Measurements from ENCODE around the gene HM13. TPM values are rescaled to one million over a fixed set of nuclear protein-coding genes. Genes with fewer than 3 reads are reported as not detected.

Gene HM13
- total and polyA plus RNA-seq, 2 of the 4 experiments (the other 2 are of a cell fraction), result 53.2 to 203 TPM

DNA sequence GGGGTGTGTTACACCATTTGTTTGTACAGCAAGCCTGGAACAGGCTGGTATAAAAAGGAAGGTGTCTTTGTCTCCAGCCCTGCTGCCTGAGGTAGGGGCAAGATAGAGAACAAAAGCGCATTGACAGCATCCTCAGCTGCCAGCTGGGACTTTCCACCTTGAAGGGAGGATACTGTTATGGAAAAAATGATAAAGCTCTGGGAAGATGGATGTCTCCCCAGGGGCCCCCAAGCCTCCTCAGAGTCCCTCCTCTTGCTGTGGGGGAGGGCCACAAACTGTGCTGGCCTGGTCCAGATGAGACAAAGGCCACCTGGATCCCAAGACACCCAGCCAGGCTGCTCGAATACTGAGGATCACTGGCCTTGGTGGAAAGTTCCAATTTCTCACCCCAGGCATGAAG lies 26.1 kb upstream of the HM13 start:
- CTCF ChIA-PET, result interaction anchor here (0.8 kb wide), 1 partner anchor 15 kb away, joined by 3 read pairs; no protein-coding TSS in a partner anchor
- Histone ChIP-seq H4K91ac (ENCODE audit: insufficient read depth, low read depth, low read length) (no peak overlapping the region), H3K79me1 (ENCODE audit: low read depth in 1 of 2, low read length in 2 of 2) (no peaks in the 10 kb centered on the region), H3K4me3 (ENCODE audit: insufficient read depth, low read depth, low read length) (no peak overlapping the region), H2BK120ac (ENCODE audit: low read depth, low read length) (no peak overlapping the region), H4K8ac (ENCODE audit: low read depth in 2 of 2, low read length in 2 of 2) (no peak overlapping the region), H3K56ac (ENCODE audit: extremely low read depth, insufficient read depth, low read length) (no peak overlapping the region), H3K4me1 (ENCODE audit: control insufficient read depth, insufficient read depth, low read length) (no peaks in the 10 kb centered on the region), H2BK15ac (ENCODE audit: low read depth, low read length) (no peak overlapping the region), H3K9me1 (ENCODE audit: insufficient read depth, low read length) (no peaks in the 10 kb centered on the region), H3K14ac (replicated peaks; ENCODE audit: low read depth, low read length) (no peak overlapping the region), H2BK5ac (ENCODE audit: low read depth, low read length, poor library complexity, severe bottlenecking) (no peak overlapping the region), H3K9ac (ENCODE audit: low read depth, low read length) (no peak overlapping the region), H3K18ac (ENCODE audit: low read depth, low read length) (no peak overlapping the region), H3K36me3 (ENCODE audit: control insufficient read depth, insufficient read depth, low read length) (no peaks in the 10 kb centered on the region), H2AK9ac (replicated peaks; ENCODE audit: low read depth, low read length, poor library complexity) (no peak overlapping the region), H2AFZ (replicated peaks; ENCODE audit: low read length, poor library complexity) (no peak overlapping the region), H2BK20ac (ENCODE audit: low read depth, low read length) (no peak overlapping the region), H4K20me1 (ENCODE audit: insufficient read depth, low read length) (no peaks in the 10 kb centered on the region), H3K23ac (ENCODE audit: low read depth, low read length) (no peak overlapping the region), H2AK5ac (ENCODE audit: low read depth, low read length) (no peak overlapping the region), H3K27me3 (ENCODE audit: control insufficient read depth, insufficient read depth, low read length) (peaks cover 10% of the 10 kb centered on the region), H3K4ac (ENCODE audit: low read depth, low read length) (no peak overlapping the region), H3K4me2 (ENCODE audit: low read depth, low read length) (no peak overlapping the region), H3K9me3 (ENCODE audit: control insufficient read depth, insufficient read depth, low read length) (no peaks in the 10 kb centered on the region), H4K5ac (ENCODE audit: low read depth, low read length) (no peak overlapping the region), H3K27ac (ENCODE audit: insufficient read depth, low read length) (no peak overlapping the region)
- no peak for TF ChIP-seq SMC3 (IDR thresholded peaks at IDR 0.05; ENCODE audit: low read depth, low read length)
- TF ChIP-seq, protein P1, sequence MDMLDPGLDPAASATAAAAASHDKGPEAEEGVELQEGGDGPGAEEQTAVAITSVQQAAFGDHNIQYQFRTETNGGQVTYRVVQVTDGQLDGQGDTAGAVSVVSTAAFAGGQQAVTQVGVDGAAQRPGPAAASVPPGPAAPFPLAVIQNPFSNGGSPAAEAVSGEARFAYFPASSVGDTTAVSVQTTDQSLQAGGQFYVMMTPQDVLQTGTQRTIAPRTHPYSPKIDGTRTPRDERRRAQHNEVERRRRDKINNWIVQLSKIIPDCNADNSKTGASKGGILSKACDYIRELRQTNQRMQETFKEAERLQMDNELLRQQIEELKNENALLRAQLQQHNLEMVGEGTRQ (IDR thresholded peaks at IDR 0.05; ENCODE audit: low read depth, low read length), result no peak
- TF ChIP-seq MXI1 (IDR thresholded peaks at IDR 0.05; ENCODE audit: borderline replicate concordance, low read depth, low read length), result no peak
- TF ChIP-seq, protein P2, sequence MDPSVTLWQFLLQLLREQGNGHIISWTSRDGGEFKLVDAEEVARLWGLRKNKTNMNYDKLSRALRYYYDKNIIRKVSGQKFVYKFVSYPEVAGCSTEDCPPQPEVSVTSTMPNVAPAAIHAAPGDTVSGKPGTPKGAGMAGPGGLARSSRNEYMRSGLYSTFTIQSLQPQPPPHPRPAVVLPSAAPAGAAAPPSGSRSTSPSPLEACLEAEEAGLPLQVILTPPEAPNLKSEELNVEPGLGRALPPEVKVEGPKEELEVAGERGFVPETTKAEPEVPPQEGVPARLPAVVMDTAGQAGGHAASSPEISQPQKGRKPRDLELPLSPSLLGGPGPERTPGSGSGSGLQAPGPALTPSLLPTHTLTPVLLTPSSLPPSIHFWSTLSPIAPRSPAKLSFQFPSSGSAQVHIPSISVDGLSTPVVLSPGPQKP (IDR thresholded peaks at IDR 0.05; ENCODE audit: borderline replicate concordance, low read depth, low read length), result no peak
- TF ChIP-seq RAD21 (IDR thresholded peaks at IDR 0.05; ENCODE audit: low read length), result no peak
- TF ChIP-seq BHLHE40 (IDR thresholded peaks at IDR 0.05; ENCODE audit: low read depth, low read length), result no peak
- no peak for TF ChIP-seq POLR2A (IDR thresholded peaks at IDR 0.05; ENCODE audit: low read depth, low read length)
- TF ChIP-seq, protein P3, sequence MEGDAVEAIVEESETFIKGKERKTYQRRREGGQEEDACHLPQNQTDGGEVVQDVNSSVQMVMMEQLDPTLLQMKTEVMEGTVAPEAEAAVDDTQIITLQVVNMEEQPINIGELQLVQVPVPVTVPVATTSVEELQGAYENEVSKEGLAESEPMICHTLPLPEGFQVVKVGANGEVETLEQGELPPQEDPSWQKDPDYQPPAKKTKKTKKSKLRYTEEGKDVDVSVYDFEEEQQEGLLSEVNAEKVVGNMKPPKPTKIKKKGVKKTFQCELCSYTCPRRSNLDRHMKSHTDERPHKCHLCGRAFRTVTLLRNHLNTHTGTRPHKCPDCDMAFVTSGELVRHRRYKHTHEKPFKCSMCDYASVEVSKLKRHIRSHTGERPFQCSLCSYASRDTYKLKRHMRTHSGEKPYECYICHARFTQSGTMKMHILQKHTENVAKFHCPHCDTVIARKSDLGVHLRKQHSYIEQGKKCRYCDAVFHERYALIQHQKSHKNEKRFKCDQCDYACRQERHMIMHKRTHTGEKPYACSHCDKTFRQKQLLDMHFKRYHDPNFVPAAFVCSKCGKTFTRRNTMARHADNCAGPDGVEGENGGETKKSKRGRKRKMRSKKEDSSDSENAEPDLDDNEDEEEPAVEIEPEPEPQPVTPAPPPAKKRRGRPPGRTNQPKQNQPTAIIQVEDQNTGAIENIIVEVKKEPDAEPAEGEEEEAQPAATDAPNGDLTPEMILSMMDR (conservative IDR thresholded peaks at IDR 0.05; ENCODE audit: low read depth, low read length), result no peak
- BruUV-seq (replicated peaks), result no TSS peak
- POLR2A ChIA-PET (ENCODE audit: unreplicated experiment), result no interaction called here
- dilution Hi-C loops (cut with HindIII; ENCODE audit: low sequenced_read_pairs, unreplicated experiment), result no loop called here
- intact Hi-C loops (cut with micrococcal nuclease), result no loop called here
- in situ Hi-C loops (cut with MboI; ENCODE audit: low sequenced_read_pairs), result no loop called here
- ATAC-seq (ENCODE audit: low read depth) (no peak), DNase-seq (no peak)
- WGBS, 2 experiments (ENCODE audit: extremely low coverage in 2 of 2, insufficient read length in 1 of 2), result 0% methylated on average over 1 of the region's 2 CpGs; no CpG with 5 or more reads in 1 of the 2 experiments

All from IMR-90 (cell line).